Measurements from ENCODE around the gene KCNJ1. TPM values are rescaled to one million over a fixed set of nuclear protein-coding genes. Genes with fewer than 3 reads are reported as not detected.

KCNJ1 gene
- total and polyA plus RNA-seq, 2 donors (not counting 3 experiments of a cell fraction or from before 2014, with no cell fraction given): not detected

- ChIA-PET CTCF (interaction anchor here (1.2 kb wide), 1 partner anchor 13 kb away, joined by 6 read pairs; no protein-coding TSS in a partner anchor), POLR2A (no interaction called here)
- Histone ChIP-seq H3K9ac (replicated peaks; ENCODE audit: extremely low read depth, insufficient read depth, low read length) (no peak overlapping the region), H3K4me2 (ENCODE audit: insufficient read depth, low read length) (no peak overlapping the region), H3K9me3 (replicated peaks; ENCODE audit: control insufficient read depth, insufficient read depth, low read length) (no peaks in the 10 kb centered on the region), H3K9me1 (replicated peaks; ENCODE audit: control insufficient read depth, extremely low read depth, insufficient read depth, low read length) (no peaks in the 10 kb centered on the region), H3K4me3 (replicated peaks in 1 of 3; ENCODE audit: insufficient read depth in 1 of 3, low read depth in 1 of 3, low read length in 3 of 3) (no peak overlapping the region), H2AFZ (ENCODE audit: low read depth, low read length) (no peak overlapping the region), H3K27ac (ENCODE audit: insufficient read depth, low read depth, low read length) (no peak overlapping the region), H4K20me1 (replicated peaks; ENCODE audit: control insufficient read depth, extremely low read depth, insufficient read depth, low read length) (no peaks in the 10 kb centered on the region), H3K4me1 (ENCODE audit: control insufficient read depth, extremely low read depth, insufficient read depth, low read length) (no peaks in the 10 kb centered on the region), H3K27me3 (ENCODE audit: control insufficient read depth in 2 of 2, insufficient read depth in 2 of 2, low read length in 2 of 2) (peaks cover 23 to 38% of the 10 kb centered on the region in 2 experiments), H3K79me2 (ENCODE audit: control insufficient read depth, insufficient read depth, low read length) (no peaks in the 10 kb centered on the region), H3K36me3 (ENCODE audit: control insufficient read depth in 2 of 2, extremely low read depth in 1 of 2, insufficient read depth in 2 of 2, low read length in 2 of 2) (no peaks in the 10 kb centered on the region)
- DNase-seq (ENCODE audit: low read depth, low spot score) (no peak), FAIRE-seq (no peak)
- intact Hi-C loops (cut with micrococcal nuclease) (no loop called here), dilution Hi-C loops (cut with MboI; ENCODE audit: extremely low pct_ligation_motif_present, low sequenced_read_pairs) (no loop called here)
- TF ChIP-seq POLR2A (IDR thresholded peaks at IDR 0.05; ENCODE audit: low read depth, low read length) (no peak), MAX (IDR thresholded peaks at IDR 0.05; ENCODE audit: insufficient read depth, insufficient read length) (no peak), JUN (IDR thresholded peaks at IDR 0.05; ENCODE audit: borderline replicate concordance, insufficient read depth, insufficient read length, low read depth) (no peak), MYC (IDR thresholded peaks at IDR 0.05; ENCODE audit: low read depth, low read length) (no peak), CTCF (IDR thresholded peaks at IDR 0.05; ENCODE audit: extremely low read depth in 1 of 2, insufficient read depth in 1 of 2, low read depth in 1 of 2, low read length in 2 of 2) (no peak), FOS (IDR thresholded peaks at IDR 0.05; ENCODE audit: borderline replicate concordance, insufficient read depth, low read length) (no peak), POLR2AphosphoS5 (IDR thresholded peaks at IDR 0.05; ENCODE audit: insufficient read depth, low read depth, low read length) (no peak)
- BruUV-seq (replicated peaks): no TSS peak
These were observed 5.5 kb upstream of the KCNJ1 start for GRCh38 chr11:128872594-128872993.
